Retina (tissue), 1 donor: Measurements from ENCODE around the gene KRT7.

Experiments
- DNase-seq: peaks from one replicate; pipeline ENCODE4 v3.0.0-alpha.2; 2016

Gene KRT7

GRCh38 chr12:52200086-52200780 lies 32.8 kb upstream of the KRT7 start:
- no peak for DNase-seq

DNA sequence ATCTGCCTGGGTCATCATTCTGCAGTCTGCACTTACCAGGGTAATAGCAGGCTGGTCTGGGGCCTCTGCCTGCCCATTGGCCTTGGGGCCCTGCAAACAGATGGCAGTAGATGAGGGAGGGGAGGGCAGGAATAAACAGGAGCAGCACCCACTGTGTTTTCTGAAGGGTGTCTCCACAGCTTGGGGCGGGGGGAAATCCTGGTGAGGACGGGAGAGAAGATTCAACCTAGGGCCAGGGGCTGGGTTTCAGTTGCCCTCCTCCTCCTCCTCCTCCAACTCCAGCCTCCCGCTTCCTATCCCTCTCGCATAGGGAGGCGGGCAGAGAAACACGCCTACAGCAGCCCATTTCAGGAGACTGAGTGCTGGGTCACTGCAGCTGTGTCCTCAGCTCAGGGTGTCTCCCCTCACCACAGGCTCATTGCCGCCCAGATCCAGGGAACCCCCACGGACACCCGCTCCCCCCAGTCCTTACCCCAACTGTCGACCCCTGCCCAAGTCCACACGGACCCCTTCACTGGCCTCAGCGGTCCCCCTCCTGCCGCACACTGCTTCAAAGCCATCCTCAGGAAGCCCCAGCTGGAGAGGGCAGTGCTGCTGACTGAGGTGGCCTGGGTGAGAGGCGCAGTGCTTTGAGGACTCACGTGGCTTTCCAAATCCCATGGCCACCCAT lies 32.1 kb upstream of the KRT7 start:
- no peak for DNase-seq

DNA sequence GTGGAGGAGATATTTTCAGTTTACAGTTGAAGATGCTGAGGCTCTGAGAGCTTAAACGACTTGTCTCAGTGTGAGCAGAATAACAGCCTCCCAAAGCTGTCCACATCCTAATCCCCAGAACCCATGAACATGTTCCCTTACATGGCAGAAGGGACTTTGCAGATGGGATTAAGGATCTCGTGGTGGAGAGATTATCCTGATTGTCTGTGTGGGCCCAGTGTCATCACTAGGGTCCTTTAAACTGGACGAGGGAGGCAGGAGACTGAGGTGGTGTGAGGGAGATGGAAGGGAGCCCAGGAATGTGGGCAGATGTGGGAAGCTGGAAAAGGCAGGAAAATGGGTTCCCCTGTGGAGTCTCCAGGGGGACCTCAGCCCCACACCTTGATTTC lies 31.6 kb upstream of the KRT7 start:
- DNase-seq = no peak

- peak; percentile 80 for DNase-seq
Measured at GRCh38 chr12:52202361-52203078, 30.5 kb upstream of the KRT7 start.

DNA sequence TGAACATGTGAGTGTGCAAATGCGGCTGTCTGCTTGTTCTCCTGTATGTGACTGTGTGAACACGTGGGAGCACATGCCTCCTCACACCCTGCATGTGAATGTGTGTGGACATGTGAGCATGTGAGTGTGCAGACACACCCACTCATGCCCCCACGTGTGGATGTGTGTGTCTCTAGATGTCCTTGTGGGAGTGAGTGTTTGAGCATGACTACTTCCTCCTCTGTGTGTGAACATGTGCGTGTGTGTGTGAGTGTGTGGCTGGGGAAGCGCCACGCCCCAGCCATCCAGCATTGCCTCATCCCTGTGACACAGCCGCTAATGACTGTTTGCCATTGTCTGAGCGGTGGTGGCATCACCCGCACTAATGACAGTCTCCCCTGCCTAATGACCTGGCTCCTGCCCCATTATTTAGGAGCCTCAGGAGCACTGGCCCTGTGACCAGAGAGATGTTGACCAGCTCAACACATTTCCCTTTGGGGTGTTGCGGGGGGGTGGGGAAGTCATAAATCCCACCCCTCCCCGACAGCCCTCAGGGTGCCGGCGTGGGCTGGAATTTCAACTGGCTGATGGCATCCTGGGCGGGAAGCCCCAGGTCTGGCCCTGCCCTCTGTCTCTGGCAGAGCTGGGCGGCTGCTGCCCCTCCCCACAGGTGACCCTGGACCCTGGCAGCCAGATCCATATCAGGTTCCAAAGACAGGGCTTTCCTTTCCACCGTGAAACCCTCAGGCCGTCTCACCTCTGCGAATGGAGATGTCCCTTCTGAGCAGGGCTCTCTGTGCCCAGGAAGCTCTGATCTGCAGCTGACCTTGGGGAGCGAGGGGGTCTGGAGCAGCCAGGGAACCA lies 29.7 kb upstream of the KRT7 start:
- DNase-seq = peak; percentile 85

- DNase-seq = no peak
Measured at GRCh38 chr12:52204095-52204930, 28.7 kb upstream of the KRT7 start.

DNA sequence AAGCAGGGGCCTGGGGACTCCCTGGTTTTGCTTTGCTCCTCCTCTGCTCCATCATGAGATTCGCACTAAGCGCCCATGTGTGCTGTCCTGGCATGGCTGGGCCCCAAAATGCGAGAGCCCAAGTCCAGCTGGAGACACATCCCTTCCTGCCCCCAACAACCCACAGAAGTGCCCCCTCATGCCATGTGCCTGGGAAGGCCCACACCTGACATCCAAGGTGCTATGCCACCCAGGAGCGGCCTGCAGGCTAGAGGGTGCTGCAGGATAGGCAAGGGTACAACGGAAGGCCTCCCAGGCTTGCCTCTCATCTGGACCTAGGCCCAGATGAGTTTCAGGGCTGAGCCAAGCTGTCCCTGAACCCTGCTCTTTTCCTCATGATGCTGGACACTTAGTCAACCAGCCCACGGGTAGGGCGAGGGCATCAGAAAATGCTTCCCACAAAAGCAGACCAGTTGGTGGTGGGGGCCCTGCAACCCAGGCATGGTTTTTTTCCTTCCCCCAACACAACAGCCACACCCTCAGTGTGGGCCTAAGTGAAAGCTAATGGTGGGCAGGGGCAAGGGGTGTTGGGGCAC lies 28.0 kb upstream of the KRT7 start:
- no peak for DNase-seq

DNA sequence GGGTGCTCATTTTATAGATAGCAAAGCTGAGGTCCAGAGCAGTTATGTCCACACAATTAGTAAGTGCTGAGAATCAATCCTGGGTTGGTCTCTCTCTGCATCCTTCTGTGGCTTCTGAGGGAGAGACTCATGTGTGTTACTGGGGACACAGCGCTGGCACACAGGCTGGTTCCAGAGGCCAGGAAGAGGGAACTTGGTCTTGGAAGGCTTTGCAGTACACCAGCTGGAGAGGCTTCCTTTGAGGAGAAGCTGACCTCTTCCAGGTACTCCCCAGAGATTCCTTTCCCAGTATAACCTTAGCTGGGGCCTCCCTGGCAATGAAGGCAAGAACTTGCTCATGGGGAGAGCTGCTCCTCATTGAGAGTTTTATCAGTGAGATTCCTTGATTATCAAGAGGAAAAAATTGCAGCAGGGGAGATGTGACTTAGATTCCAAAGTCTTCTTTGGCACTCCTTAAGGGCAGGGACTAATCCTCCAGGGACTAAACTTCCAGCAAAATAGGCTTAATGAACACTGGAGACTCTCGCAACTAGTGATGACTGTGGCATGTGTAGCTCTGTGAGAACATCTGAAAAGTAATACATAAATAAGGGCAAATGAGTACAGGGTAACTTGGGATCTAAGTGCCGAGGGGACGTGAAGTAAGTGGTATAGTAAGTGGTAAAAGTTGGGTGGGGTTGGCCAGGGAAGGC lies 27.3 kb upstream of the KRT7 start:
- no peak for DNase-seq

DNA sequence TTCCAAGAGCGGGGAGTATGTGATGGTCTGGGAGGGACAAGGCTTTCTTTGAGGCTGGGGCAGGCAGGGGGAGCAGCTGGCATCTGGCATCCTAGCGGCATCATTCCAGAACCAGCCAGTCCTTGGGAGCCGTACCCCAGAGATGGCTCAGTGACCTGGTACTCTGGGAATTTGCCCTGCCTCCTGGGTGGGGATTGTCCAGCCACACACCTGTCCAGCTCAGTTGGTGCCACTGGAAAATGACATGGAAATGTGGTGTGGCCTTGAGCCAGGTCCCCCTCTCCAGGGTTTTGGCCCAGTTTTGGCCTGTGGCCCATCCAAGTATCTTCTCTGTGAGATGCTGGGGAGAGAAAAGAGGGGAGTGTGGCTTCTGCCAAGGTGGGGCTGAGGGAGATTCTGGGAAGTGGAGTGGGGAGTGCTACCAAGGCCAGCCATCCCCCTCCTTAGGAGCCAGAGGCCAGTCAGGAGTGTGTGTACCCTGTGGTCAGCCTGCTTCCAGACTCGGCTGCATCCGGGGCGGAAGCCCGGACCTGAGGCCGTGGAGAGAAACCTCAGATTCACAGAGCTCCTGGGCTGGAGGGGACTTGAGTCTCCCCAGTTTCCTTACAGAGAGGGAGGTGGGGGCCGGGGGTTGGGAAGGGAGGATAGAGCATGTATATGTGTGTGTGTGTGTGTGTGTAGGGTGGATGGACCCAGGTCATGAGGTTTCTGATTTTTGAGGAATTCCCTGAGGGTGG lies 26.6 kb upstream of the KRT7 start:
- no peak for DNase-seq

DNA sequence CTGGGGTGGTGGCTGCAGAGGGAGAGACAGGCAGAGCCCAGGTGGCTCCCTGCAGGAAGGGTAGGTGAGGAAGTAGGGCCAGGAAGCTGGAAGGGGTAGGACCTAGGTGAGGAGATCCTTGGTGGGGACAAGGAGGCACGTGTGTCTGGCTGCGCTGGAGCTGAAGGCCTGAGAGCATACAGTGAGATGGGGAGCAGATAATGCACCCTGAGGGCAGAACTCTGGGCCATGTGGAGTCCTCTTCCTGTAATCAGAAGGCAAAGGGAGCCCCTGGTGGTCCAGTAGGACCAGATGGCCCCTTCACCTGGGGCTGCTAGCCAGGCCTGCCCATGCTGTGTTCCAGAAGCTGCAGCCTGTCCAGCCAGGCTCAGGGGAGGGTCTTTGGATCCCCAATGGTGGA lies 25.9 kb upstream of the KRT7 start:
- DNase-seq = no peak

DNA sequence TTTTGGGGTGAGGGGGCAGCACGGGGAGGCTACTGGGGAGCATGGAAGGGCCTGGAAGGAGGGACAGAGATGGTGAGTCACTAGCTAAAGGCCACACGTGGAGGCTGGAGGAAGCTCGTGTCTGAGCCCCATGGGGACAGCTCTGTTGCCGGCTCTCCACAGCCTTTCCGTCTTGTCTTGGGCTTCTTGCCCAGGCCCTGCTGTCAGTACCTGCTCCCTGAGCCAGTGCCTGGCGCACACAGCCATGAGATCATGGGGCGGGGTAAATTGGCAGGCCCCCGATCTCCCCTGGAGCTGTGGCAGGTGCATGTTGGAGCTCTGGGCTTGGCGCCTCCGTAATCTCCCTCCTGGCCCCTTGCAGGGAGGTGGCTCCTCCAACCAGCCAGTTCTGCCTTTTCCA lies 25.1 kb upstream of the KRT7 start:
- no peak for DNase-seq

GRCh38 chr12:52208424-52209165 lies 24.4 kb upstream of the KRT7 start:
- DNase-seq = no peak

- DNase-seq = no peak
Measured at GRCh38 chr12:52209321-52209720, 23.7 kb upstream of the KRT7 start.

DNA sequence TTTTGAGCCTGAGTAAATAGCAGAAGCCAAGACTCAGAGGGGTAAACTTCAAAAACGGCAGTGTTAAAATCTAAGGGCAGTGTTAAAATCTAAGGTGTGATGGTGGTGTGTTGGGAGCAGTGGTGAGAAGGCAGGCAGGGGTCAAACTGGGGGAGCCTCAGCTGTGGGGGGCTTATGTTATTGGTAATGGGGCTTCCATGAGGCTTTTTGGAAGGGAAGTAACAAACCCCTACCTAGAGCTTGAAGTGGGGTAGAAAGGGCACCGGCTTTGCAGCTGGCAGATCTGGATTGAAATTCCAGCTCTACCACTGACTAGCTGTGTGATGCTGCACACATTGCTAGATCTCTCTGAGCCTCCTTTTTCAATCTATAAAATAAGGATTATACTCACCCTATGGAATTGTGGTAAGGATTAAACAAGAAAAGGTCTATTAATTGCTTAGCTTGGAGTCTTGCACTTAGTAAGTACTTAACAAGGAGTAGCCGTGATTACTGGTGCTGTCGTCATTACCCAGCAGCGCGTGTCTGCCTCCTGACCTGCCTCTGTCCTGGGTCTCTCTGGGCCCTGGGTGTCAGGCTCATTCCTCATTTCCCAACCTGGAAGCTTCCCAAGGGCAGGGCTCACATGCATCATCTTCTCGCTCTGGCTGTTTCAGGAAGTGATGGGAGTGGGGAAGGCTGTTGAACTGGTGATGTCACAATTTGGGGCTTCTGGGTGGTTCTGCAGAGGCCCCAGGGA lies 22.7 kb upstream of the KRT7 start:
- DNase-seq = no peak

DNA sequence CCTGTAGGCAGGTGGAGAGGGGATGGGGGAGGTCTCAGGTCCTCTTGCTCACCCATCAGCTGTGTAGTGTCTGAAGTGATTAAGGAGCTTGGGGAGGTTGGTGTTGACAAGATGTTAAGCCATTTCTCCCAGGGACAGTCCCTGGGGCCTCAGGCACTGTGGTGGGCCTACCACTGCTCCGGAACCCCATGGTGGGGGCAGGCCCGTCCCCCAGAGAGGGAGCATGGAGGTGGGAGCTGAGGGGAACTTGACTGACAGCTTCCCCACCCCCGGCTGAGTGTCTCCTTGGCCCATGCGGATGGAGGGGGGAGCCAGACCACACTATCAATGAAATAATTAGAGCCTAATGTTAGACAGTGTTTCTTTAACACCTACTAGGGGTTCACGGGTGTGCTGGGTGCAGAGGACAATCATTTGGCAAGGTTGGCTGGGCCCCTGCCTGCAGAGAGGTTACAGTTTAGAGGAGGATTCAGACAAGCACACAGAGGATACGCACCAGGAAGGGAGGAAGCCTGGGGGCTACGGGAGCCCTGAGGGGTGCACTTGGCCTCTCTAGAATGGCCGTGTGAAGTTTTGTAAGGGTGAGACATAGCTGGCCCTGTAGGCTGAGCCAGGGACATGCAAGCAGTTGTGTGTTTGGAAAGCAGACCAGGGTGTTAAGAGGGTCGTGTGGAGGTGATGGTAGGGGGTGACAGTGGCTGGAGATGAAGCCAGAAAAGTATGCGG lies 22.0 kb upstream of the KRT7 start:
- DNase-seq = no peak

- DNase-seq = no peak
Measured at GRCh38 chr12:52211716-52212585, 21.1 kb upstream of the KRT7 start.
